ENCODE results near the gene GRIP1. TPM values are rescaled to one million over a fixed set of nuclear protein-coding genes. Genes with fewer than 3 reads are reported as not detected.

The GRIP1 gene
- total RNA-seq, 6 donors from 2014 or later: 0.33 to 5.2 (median 1.7) TPM

DNA sequence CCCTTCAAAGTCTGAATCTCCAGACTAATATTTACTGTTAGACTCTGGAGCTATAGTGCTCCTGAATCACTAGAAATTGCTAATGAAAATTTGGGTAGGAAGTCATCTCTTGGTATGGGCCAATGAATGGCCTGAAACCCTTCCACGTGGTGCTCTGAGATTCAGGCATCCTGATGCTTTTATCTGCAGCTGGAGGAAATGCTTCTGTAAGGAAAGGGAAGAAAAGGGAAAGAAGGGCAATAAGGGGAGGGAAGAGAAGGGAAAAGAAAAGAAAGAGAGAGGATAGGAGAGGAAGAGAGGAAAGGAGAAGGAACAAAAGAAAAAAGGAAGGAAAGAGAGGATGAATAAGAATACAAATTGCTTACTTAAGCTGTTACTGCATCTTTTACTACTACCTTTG lies 182.3 kb downstream of the GRIP1 start:
- no peak overlapping the region for H3K4me3 ChIP-seq
- no peak overlapping the region for H3K27ac ChIP-seq
- WGBS, 2 donors: 25 to 44% methylated on average over 1 of the region's 1 CpG
- H3K36me3 ChIP-seq: no peaks in the 10 kb centered on the region
- no peaks in the 10 kb centered on the region for H3K9me3 ChIP-seq
- H3K27me3 ChIP-seq: no peaks in the 10 kb centered on the region
- TF ChIP-seq POLR2A (IDR thresholded peaks at IDR 0.05) (no peak), POLR2AphosphoS5 (IDR thresholded peaks at IDR 0.05) (no peak), EP300 (IDR thresholded peaks at IDR 0.05) (no peak)
- TF ChIP-seq, protein P1, sequence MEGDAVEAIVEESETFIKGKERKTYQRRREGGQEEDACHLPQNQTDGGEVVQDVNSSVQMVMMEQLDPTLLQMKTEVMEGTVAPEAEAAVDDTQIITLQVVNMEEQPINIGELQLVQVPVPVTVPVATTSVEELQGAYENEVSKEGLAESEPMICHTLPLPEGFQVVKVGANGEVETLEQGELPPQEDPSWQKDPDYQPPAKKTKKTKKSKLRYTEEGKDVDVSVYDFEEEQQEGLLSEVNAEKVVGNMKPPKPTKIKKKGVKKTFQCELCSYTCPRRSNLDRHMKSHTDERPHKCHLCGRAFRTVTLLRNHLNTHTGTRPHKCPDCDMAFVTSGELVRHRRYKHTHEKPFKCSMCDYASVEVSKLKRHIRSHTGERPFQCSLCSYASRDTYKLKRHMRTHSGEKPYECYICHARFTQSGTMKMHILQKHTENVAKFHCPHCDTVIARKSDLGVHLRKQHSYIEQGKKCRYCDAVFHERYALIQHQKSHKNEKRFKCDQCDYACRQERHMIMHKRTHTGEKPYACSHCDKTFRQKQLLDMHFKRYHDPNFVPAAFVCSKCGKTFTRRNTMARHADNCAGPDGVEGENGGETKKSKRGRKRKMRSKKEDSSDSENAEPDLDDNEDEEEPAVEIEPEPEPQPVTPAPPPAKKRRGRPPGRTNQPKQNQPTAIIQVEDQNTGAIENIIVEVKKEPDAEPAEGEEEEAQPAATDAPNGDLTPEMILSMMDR (IDR thresholded peaks at IDR 0.05): no peak
- H3K4me1 ChIP-seq: no peaks in the 10 kb centered on the region
- no peak for ATAC-seq (ENCODE audit: low FRiP score in 2 of 2)
- no peak for DNase-seq

DNA sequence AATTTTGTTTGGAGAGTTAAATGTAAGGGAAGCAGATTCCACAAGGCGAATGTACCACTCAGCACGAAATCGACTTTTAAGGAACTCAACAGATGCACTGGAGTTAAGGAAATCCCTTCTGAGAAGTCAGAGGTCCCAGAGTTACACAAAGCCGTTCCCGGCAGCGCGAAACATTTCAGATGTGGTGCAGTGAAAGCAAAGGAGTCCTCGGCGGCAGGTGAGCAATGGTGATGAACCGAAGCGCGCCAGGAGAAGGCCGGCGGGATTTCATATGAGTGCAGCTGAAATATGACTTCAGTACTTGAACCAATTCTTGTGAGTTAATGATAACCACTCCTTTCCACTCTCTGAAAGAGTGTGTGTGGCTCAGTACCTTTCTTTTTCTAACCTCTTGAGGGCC lies 183.2 kb downstream of the GRIP1 start:
- no peak for ATAC-seq (ENCODE audit: low FRiP score in 2 of 2)

DNA sequence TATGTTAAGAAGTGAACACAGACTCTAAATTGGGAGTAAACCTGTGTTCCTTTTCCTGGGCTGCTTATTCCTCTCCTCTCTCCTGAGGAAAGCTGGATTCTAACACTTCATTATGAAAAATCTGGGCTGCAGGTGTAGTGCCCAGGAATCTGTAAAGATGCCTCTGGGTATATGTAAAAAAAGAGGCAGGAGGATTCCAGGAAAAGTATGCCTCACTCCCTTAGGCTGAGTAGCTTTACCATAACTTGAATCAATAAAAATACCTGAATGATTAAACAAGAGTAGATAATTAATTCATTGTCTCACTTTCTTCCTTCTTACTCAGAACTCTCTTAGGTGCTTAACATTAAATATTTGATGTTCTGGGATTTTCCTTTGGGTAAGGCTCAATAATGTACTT lies 185.1 kb downstream of the GRIP1 start:
- no peaks in the 10 kb centered on the region for H3K36me3 ChIP-seq
- DNase-seq (no peak), ATAC-seq (ENCODE audit: low FRiP score in 2 of 2) (no peak)
- H3K27me3 ChIP-seq: no peaks in the 10 kb centered on the region
- no peak overlapping the region for H3K4me3 ChIP-seq
- TF ChIP-seq EP300 (IDR thresholded peaks at IDR 0.05): no peak
- H3K4me1 ChIP-seq: no peaks in the 10 kb centered on the region
- no peaks in the 10 kb centered on the region for H3K9me3 ChIP-seq
- no peak overlapping the region for H3K27ac ChIP-seq

More for the DNA sequence above, 183.2 kb downstream of the GRIP1 start:
- WGBS, 2 donors: 72 to 93% methylated on average over 14 of the region's 14 CpGs
- TF ChIP-seq POLR2A (IDR thresholded peaks at IDR 0.05) (no peak), POLR2AphosphoS5 (IDR thresholded peaks at IDR 0.05) (no peak), EP300 (IDR thresholded peaks at IDR 0.05) (no peak)
- TF ChIP-seq, protein P1 (IDR thresholded peaks at IDR 0.05): no peak
- H3K27me3 ChIP-seq: no peaks in the 10 kb centered on the region
- no peak overlapping the region for H3K27ac ChIP-seq
- no peaks in the 10 kb centered on the region for H3K4me1 ChIP-seq
- H3K36me3 ChIP-seq: no peaks in the 10 kb centered on the region
- H3K4me3 ChIP-seq: no peak overlapping the region
- H3K9me3 ChIP-seq: no peaks in the 10 kb centered on the region
- peak in 1 of 2 donors; percentile 17 for DNase-seq

DNA sequence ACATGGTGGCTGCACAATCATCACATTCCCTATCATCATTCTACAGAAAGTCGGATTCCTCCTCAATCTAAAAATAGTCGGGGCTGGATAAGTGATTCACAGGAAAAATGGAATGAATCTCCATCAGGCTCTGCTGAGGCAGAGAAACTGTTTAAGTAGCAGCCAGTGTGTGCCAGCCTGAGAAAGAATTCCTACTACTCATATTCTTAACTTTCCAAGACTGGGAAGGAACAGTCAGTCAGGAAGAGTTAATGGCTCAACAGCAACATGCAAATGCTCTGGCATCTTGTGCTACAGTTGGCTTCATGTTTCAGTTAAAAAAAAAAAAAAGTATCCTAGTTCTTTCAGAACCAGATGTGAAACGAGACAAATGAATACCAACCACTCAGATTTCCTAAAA lies 187.0 kb downstream of the GRIP1 start:
- no peaks in the 10 kb centered on the region for H3K36me3 ChIP-seq
- TF ChIP-seq POLR2AphosphoS5 (IDR thresholded peaks at IDR 0.05) (no peak), EP300 (IDR thresholded peaks at IDR 0.05) (no peak), POLR2A (IDR thresholded peaks at IDR 0.05) (no peak)
- TF ChIP-seq, protein P1 (IDR thresholded peaks at IDR 0.05): no peak
- DNase-seq (no peak), ATAC-seq (ENCODE audit: low FRiP score in 2 of 2) (no peak)
- H3K9me3 ChIP-seq: no peaks in the 10 kb centered on the region
- no peak overlapping the region for H3K4me3 ChIP-seq
- H3K4me1 ChIP-seq: no peaks in the 10 kb centered on the region
- 57 to 69% methylated on average over 3 of the region's 3 CpGs for WGBS, 2 donors
- H3K27me3 ChIP-seq: no peaks in the 10 kb centered on the region
- no peak overlapping the region for H3K27ac ChIP-seq

DNA sequence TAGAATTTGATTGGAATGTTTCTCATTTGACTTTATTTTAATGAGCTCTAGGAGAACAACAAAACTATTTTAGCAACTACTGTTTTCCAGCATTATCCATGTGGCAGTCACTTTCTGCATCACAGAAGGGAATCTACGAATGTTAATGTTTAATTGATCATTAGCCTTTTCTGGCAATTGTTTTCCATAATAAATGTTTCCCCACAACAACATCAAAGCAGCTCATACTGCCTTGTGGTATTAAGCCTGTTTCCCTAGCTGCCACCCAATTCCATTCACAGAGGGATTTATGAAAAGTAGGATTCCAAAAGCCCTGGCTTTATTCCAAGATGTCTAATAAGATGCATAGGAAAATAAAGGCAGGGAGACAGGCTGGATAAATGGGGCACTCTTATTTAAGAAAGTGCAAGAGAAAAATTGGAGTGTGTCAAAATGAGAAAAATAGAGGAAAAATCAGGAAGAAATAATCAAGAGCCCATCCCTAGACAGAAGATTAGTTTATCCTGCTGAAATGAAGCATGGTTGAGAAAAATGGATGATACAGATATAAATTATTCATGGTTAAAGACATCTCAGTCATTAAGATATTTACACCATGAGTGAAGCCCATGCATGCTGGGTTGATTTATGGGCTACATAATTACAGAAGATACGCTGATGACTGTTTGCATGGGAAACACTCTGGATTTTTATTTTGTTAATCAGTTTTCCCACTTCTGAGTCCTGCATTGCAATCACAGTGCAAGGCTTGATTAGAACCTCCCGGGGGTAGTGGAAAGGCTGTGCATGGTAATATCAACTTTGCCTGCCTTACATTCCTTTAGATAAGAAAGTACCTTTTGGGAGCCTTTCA lies 196.3 kb downstream of the GRIP1 start:
- no peak for ATAC-seq (ENCODE audit: low FRiP score in 2 of 2)
- no peaks in the 10 kb centered on the region for H3K27me3 ChIP-seq
- H3K9me3 ChIP-seq: peaks cover 0 to 8% (median 2%) of the 10 kb centered on the region in 4 donors
- 68 to 75% methylated on average over 3 of the region's 3 CpGs for WGBS, 2 donors
- H3K4me1 ChIP-seq: no peaks in the 10 kb centered on the region
- TF ChIP-seq POLR2A (IDR thresholded peaks at IDR 0.05) (no peak), POLR2AphosphoS5 (IDR thresholded peaks at IDR 0.05) (no peak), EP300 (IDR thresholded peaks at IDR 0.05) (no peak)
- TF ChIP-seq, protein P1 (IDR thresholded peaks at IDR 0.05): no peak
- no peak for DNase-seq
- H3K4me3 ChIP-seq: no peak overlapping the region
- no peak overlapping the region for H3K27ac ChIP-seq
- no peaks in the 10 kb centered on the region for H3K36me3 ChIP-seq
